ENCODE measurements around the gene RMP24.
A peak's percentile ranks its signal among the peaks of the same experiment; 100 is the strongest.

The RMP24 gene

GRCh38 chr18:35979112-35979511 lies 6.6 kb downstream of the RMP24 start:
- no peaks in the 10 kb centered on the region; the same call in 1 of the 2 replicates for H4K20me1 ChIP-seq (ENCODE audit: insufficient read depth, low read length)
- no peak overlapping the region for H3K56ac ChIP-seq (ENCODE audit: extremely low read depth, insufficient read depth, low read length)
- no peak overlapping the region for H3K23ac ChIP-seq (ENCODE audit: low read depth, low read length)
- intact Hi-C loops (cut with micrococcal nuclease) (no loop called here), dilution Hi-C loops (cut with HindIII; ENCODE audit: low sequenced_read_pairs, unreplicated experiment) (no loop called here), in situ Hi-C loops (cut with MboI; ENCODE audit: low sequenced_read_pairs) (no loop called here)
- H2BK20ac ChIP-seq (ENCODE audit: low read depth, low read length): no peak overlapping the region
- no peak overlapping the region for H2BK120ac ChIP-seq (ENCODE audit: low read depth, low read length)
- CTCF ChIA-PET: no interaction called here
- peaks cover 11 to 16% of the 10 kb centered on the region in 2 experiments; a peak in 3 of 4 replicates for H3K79me1 ChIP-seq (ENCODE audit: low read depth in 1 of 2, low read length in 2 of 2)
- no peak overlapping the region for H3K27ac ChIP-seq (ENCODE audit: insufficient read depth, low read length)
- peaks cover 5% of the 10 kb centered on the region; the same call in 1 of the 2 replicates for H3K9me1 ChIP-seq (ENCODE audit: insufficient read depth, low read length)
- H2BK5ac ChIP-seq (ENCODE audit: low read depth, low read length, poor library complexity, severe bottlenecking): no peak overlapping the region
- no peak overlapping the region for H3K4me2 ChIP-seq (ENCODE audit: low read depth, low read length)
- no peak overlapping the region for H2AK5ac ChIP-seq (ENCODE audit: low read depth, low read length)
- H2AFZ ChIP-seq (replicated peaks; ENCODE audit: low read length, poor library complexity): no peak overlapping the region
- H4K8ac ChIP-seq (ENCODE audit: low read depth in 2 of 2, low read length in 2 of 2): no peak overlapping the region
- no peak overlapping the region for H3K4ac ChIP-seq (ENCODE audit: low read depth, low read length)
- DNase-seq (no peak), ATAC-seq (ENCODE audit: low read depth) (no peak)
- H2AK9ac ChIP-seq (replicated peaks; ENCODE audit: low read depth, low read length, poor library complexity): no peak overlapping the region
- no peak overlapping the region for H2BK15ac ChIP-seq (ENCODE audit: low read depth, low read length)
- POLR2A ChIA-PET (ENCODE audit: unreplicated experiment): no interaction called here
- no peak overlapping the region for H3K4me3 ChIP-seq (ENCODE audit: insufficient read depth, low read depth, low read length)
- peaks cover 9% of the 10 kb centered on the region for H3K4me1 ChIP-seq (ENCODE audit: control insufficient read depth, insufficient read depth, low read length)
- no peak overlapping the region for H4K5ac ChIP-seq (ENCODE audit: low read depth, low read length)
- TF ChIP-seq RFX5 (IDR thresholded peaks at IDR 0.05; ENCODE audit: low read depth, low read length) (no peak), RCOR1 (IDR thresholded peaks at IDR 0.05; ENCODE audit: insufficient replicate concordance, low read length) (no peak), MAFK (IDR thresholded peaks at IDR 0.05; ENCODE audit: low read depth, low read length) (peak; percentile 73)
- no peak overlapping the region for H3K14ac ChIP-seq (replicated peaks; ENCODE audit: low read depth, low read length)
- peaks cover 19% of the 10 kb centered on the region for H3K36me3 ChIP-seq (ENCODE audit: control insufficient read depth, insufficient read depth, low read length)
- no peak overlapping the region for H3K9ac ChIP-seq (ENCODE audit: low read depth, low read length)
- BruUV-seq (replicated peaks): no TSS peak
- H3K18ac ChIP-seq (ENCODE audit: low read depth, low read length): no peak overlapping the region
- no peak overlapping the region for H4K91ac ChIP-seq (ENCODE audit: insufficient read depth, low read depth, low read length)
- no peaks in the 10 kb centered on the region for H3K27me3 ChIP-seq (ENCODE audit: control insufficient read depth, insufficient read depth, low read length)
- H3K9me3 ChIP-seq (ENCODE audit: control insufficient read depth, insufficient read depth, low read length): no peaks in the 10 kb centered on the region; the same call in 1 of the 2 replicates

Measured in IMR-90 (cell line).